Limb (tissue), 2 donors: ENCODE data around the gene SUPV3L1.
"Not testable (repeated sequence)": the region's sequence is repeated elsewhere in the genome, so short reads cannot be mapped to it uniquely, and the experiment has no call there.

ENCODE experiments used
- DNase-seq, 2 donors: peaks; one replicate each; pipeline ENCODE4 v3.0.0-alpha.2; 2016; ENCODE audit errors: extremely low spot score in 2 of 2

Gene SUPV3L1

GRCh38 chr10:69179743-69180524 is at the start of gene SUPV3L1:
Gene SUPV3L1 (plus strand): TSS chr10:69180234. CDS start chr10:69180292, 58 bp downstream.
- DNase-seq: peak; percentile 95 to 97

GRCh38 chr10:69130251-69130650 is 49.8 kb upstream of the SUPV3L1 start:
- DNase-seq: no peak

- DNase-seq: no peak
These were observed 40.1 kb upstream of the SUPV3L1 start for GRCh38 chr10:69139961-69140360.

GRCh38 chr10:69141304-69141703 is 38.7 kb upstream of the SUPV3L1 start:
- DNase-seq: no peak

GRCh38 chr10:69142074-69142473 is 38.0 kb upstream of the SUPV3L1 start:
- not testable (repeated sequence) for DNase-seq

- DNase-seq: no peak
These were observed 37.1 kb upstream of the SUPV3L1 start for GRCh38 chr10:69142983-69143382.

GRCh38 chr10:69145329-69145728 is 34.7 kb upstream of the SUPV3L1 start:
- DNase-seq: no peak

GRCh38 chr10:69145864-69146263 is 34.2 kb upstream of the SUPV3L1 start:
- DNase-seq: no peak

GRCh38 chr10:69146759-69147158 is 33.3 kb upstream of the SUPV3L1 start:
- no peak for DNase-seq

GRCh38 chr10:69151984-69152383 is 28.1 kb upstream of the SUPV3L1 start:
- no peak for DNase-seq

- DNase-seq: no peak
These were observed 26.8 kb upstream of the SUPV3L1 start for GRCh38 chr10:69153227-69153626.

GRCh38 chr10:69160809-69161241 is 19.2 kb upstream of the SUPV3L1 start:
- no peak for DNase-seq

- DNase-seq: no peak
These were observed 11.5 kb upstream of the SUPV3L1 start for GRCh38 chr10:69168493-69168892.

- DNase-seq: no peak
These were observed 7.6 kb upstream of the SUPV3L1 start for GRCh38 chr10:69172241-69172982.

GRCh38 chr10:69175326-69175725 is 4.7 kb upstream of the SUPV3L1 start:
- not testable (repeated sequence) for DNase-seq

GRCh38 chr10:69176823-69177222 is 3.2 kb upstream of the SUPV3L1 start:
- no peak for DNase-seq

GRCh38 chr10:69179089-69179742 is 818 bp upstream of the SUPV3L1 start:
- DNase-seq: peak in 1 of 2 donors; percentile 28

- no peak for DNase-seq
These were observed 631 bp downstream of the SUPV3L1 start for GRCh38 chr10:69180525-69181204.

GRCh38 chr10:69181433-69181832 is 1.4 kb downstream of the SUPV3L1 start:
- no peak for DNase-seq

- no peak for DNase-seq
These were observed 2.0 kb downstream of the SUPV3L1 start for GRCh38 chr10:69182005-69182404.

- DNase-seq: no peak
These were observed 6.5 kb downstream of the SUPV3L1 start for GRCh38 chr10:69186524-69186923.

GRCh38 chr10:69201045-69201444 is 21.0 kb downstream of the SUPV3L1 start:
- no peak for DNase-seq
